ENCODE results near the gene VPS45. TPM values are rescaled to one million over a fixed set of nuclear protein-coding genes. Genes with fewer than 3 reads are reported as not detected.

The VPS45 gene
- 10 to 100 TPM; 50.3 to 50.7 TPM for total RNA-seq
- polyA plus RNA-seq (ENCODE audit: insufficient read depth, low read depth, low replicate concordance) = 28.4 TPM
- long read RNA-seq, donor 1, transcript VPS45-202 (15 exons, 2,790 nt) = major isoform, 17 of 23 reads
- long read RNA-seq, donor 1, partial matches to known transcripts = 0 of 23 reads
- long read RNA-seq, donor 1, other reads (novel, unspliced or antisense) = 0 of 23 reads
- long read RNA-seq, donor 2, transcript VPS45-202 (15 exons, 2,790 nt) = major isoform, 5 of 9 reads
- long read RNA-seq, donor 2, partial matches to known transcripts = 0 of 9 reads
- long read RNA-seq, donor 2, other reads (novel, unspliced or antisense) = 0 of 9 reads

GRCh38 chr1:150067184-150068108 lies at the start of gene VPS45:
VPS45 (plus strand) TSS chr1:150067776; CDS start chr1:150067858, 82 bp downstream.
- DNase-seq = peak; percentile 92
- Histone ChIP-seq H3K27ac (peak within 1 kb of the TSS; percentile 91 to 94), H3K4me3 (peak within 1 kb of the TSS; percentile 84 to 86), H3K36me3 (ENCODE audit: low read depth, missing control alignments) (no peaks in the 10 kb centered on the region), H3K4me1 (peaks cover 11% of the 10 kb centered on the region), H3K9me3 (no peaks in the 10 kb centered on the region), H3K27me3 (no peaks in the 10 kb centered on the region)
- peak in 2 of 3 experiments; percentile 1 to 18 for TF ChIP-seq CTCF (IDR thresholded peaks at IDR 0.05)
- TF ChIP-seq POLR2A (IDR thresholded peaks at IDR 0.05) = no peak
- 0 to 1% methylated on average over 26 to 46 of the region's 46 CpGs for WGBS, 2 donors
- intact Hi-C loops (cut with DNase I; ENCODE audit: low total_unique reads) = no loop called here

- Histone ChIP-seq H3K36me3 (ENCODE audit: low read depth, missing control alignments) (no peaks in the 10 kb centered on the region), H3K4me1 (no peaks in the 10 kb centered on the region), H3K27me3 (no peaks in the 10 kb centered on the region), H3K27ac (no peak overlapping the region), H3K4me3 (no peak overlapping the region), H3K9me3 (no peaks in the 10 kb centered on the region)
- intact Hi-C loops (cut with DNase I; ENCODE audit: low total_unique reads) = no loop called here
- TF ChIP-seq POLR2A (IDR thresholded peaks at IDR 0.05) = no peak
- TF ChIP-seq CTCF (IDR thresholded peaks at IDR 0.05) = no peak
- DNase-seq = no peak
- WGBS, 2 donors = 76 to 91% methylated on average over 4 of the region's 4 CpGs
Measured at GRCh38 chr1:150018165-150018564, 49.4 kb upstream of the VPS45 start.

- no peaks in the 10 kb centered on the region for H3K27me3 ChIP-seq
- 88 to 95% methylated on average over 2 of the region's 2 CpGs for WGBS, 2 donors
- H3K4me3 ChIP-seq = no peak overlapping the region
- DNase-seq = no peak
- H3K27ac ChIP-seq = no peak overlapping the region
- no peaks in the 10 kb centered on the region for H3K36me3 ChIP-seq (ENCODE audit: low read depth, missing control alignments)
- no peaks in the 10 kb centered on the region for H3K4me1 ChIP-seq
- intact Hi-C loops (cut with DNase I; ENCODE audit: low total_unique reads) = no loop called here
- no peaks in the 10 kb centered on the region for H3K9me3 ChIP-seq
- TF ChIP-seq CTCF (IDR thresholded peaks at IDR 0.05) (no peak), POLR2A (IDR thresholded peaks at IDR 0.05) (no peak)
Measured at GRCh38 chr1:150020711-150021110, 46.9 kb upstream of the VPS45 start.

- 71 to 80% methylated on average over 5 of the region's 5 CpGs for WGBS, 2 donors
Measured at GRCh38 chr1:150021191-150021694, 46.3 kb upstream of the VPS45 start.

More at GRCh38 chr1:150021191-150021694, 46.3 kb upstream of the VPS45 start:
- intact Hi-C loops (cut with DNase I; ENCODE audit: low total_unique reads) = no loop called here
- Histone ChIP-seq H3K9me3 (no peaks in the 10 kb centered on the region), H3K27me3 (no peaks in the 10 kb centered on the region), H3K4me3 (no peak overlapping the region), H3K4me1 (no peaks in the 10 kb centered on the region), H3K27ac (no peak overlapping the region), H3K36me3 (ENCODE audit: low read depth, missing control alignments) (no peaks in the 10 kb centered on the region)
- no peak for DNase-seq
- TF ChIP-seq CTCF (IDR thresholded peaks at IDR 0.05) = no peak
